HepG2 (cell line): ENCODE results near the gene RPS6KA5.

Source experiments
- CREB1 ChIP-seq, 2 experiments: fragments of 450-650 bp in 1 of 2; IDR thresholded peaks; 2 replicates each; pipeline ENCODE4 v1.6.1; 2016 to 2017; ENCODE audit warnings: control low read depth in 1 of 2, mild to moderate bottlenecking in 1 of 2, missing compliant biosample characterization in 1 of 2, missing genetic modification characterization in 1 of 2
- FOSL2 ChIP-seq: sonication (generic); formaldehyde crosslinking; IDR thresholded peaks from 2 replicates; pipeline ENCODE4 v1.4.0; 2020; ENCODE audit warnings: missing genetic modification reagents
- HDAC2 ChIP-seq: sonication (generic); formaldehyde crosslinking; IDR thresholded peaks from 2 replicates; pipeline ENCODE4 v1.4.0; 2020; ENCODE audit warnings: missing genetic modification reagents
- NR3C1 ChIP-seq: sonication (generic); formaldehyde crosslinking; IDR thresholded peaks from 2 replicates; pipeline ENCODE4 v1.4.0; 2020; ENCODE audit warnings: missing genetic modification reagents
- ZBTB7A ChIP-seq: sonication (generic); formaldehyde crosslinking; IDR thresholded peaks from 2 replicates; pipeline ENCODE4 v1.8.0; 2022; ENCODE audit warnings: mild to moderate bottlenecking, missing genetic modification reagents
- ZNF136 ChIP-seq: sonication (generic); formaldehyde crosslinking; IDR thresholded peaks from 2 replicates; pipeline ENCODE4 v1.8.1; 2022; ENCODE audit warnings: low read depth, mild to moderate bottlenecking, moderate library complexity, missing genetic modification reagents
- TF ChIP-seq, protein P1 (sequence below), 2 experiments: sonication (generic) in 1 of 2; formaldehyde crosslinking in 1 of 2; IDR thresholded peaks; 2 replicates each; pipeline versions ENCODE4 v1.5.1 to v1.6.1; 2011 to 2020; ENCODE audit warnings: borderline replicate concordance in 1 of 2, low read depth in 1 of 2, low read length in 1 of 2, mild to moderate bottlenecking in 1 of 2, missing genetic modification reagents in 1 of 2, moderate library complexity in 1 of 2
- TF ChIP-seq, protein P2 (sequence below): sonication (generic); formaldehyde crosslinking; IDR thresholded peaks from 2 replicates; pipeline ENCODE4 v1.4.0; 2020; ENCODE audit warnings: mild to moderate bottlenecking, missing genetic modification reagents
- TF ChIP-seq, protein P3 (sequence below): sonication (generic); formaldehyde crosslinking; IDR thresholded peaks from 2 replicates; pipeline ENCODE4 v1.5.0; 2020; ENCODE audit warnings: mild to moderate bottlenecking, missing genetic modification reagents, moderate library complexity

DNA sequence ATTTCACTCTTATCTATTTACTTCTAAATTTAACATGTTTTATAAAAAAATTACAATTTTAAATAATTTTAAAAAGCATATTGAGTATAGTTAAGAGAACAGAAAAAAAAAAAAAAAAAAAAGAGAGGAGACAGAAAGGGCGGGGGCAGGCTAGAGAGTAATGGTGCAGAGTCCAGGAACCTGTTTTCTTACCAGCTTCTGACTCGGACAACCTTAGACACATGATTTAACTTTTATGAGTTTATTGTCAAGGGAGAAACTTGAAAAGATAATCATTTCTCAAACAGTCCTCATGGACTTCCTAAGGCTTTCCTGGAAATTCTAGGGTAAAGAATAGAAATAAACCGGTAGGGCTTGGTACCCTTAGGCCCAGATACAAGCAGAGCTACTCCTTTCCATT, 84.3 kb downstream of the RPS6KA5 start:
- TF ChIP-seq, protein P1, sequence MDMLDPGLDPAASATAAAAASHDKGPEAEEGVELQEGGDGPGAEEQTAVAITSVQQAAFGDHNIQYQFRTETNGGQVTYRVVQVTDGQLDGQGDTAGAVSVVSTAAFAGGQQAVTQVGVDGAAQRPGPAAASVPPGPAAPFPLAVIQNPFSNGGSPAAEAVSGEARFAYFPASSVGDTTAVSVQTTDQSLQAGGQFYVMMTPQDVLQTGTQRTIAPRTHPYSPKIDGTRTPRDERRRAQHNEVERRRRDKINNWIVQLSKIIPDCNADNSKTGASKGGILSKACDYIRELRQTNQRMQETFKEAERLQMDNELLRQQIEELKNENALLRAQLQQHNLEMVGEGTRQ (IDR thresholded peaks at IDR 0.05; ENCODE audit: low read depth, low read length): no peak
- TF ChIP-seq, protein P1 (CRISPR knock-in tag; IDR thresholded peaks at IDR 0.05; ENCODE audit: borderline replicate concordance): no peak
- TF ChIP-seq ZNF136 (no peak), ZBTB7A (CRISPR knock-in tag) (no peak), FOSL2 (CRISPR knock-in tag) (no peak), HDAC2 (CRISPR knock-in tag) (no peak), CREB1 (IDR thresholded peaks at IDR 0.05) (no peak), CREB1 (CRISPR knock-in tag; IDR thresholded peaks at IDR 0.05) (no peak), NR3C1 (CRISPR knock-in tag) (no peak)
- TF ChIP-seq, protein P2, sequence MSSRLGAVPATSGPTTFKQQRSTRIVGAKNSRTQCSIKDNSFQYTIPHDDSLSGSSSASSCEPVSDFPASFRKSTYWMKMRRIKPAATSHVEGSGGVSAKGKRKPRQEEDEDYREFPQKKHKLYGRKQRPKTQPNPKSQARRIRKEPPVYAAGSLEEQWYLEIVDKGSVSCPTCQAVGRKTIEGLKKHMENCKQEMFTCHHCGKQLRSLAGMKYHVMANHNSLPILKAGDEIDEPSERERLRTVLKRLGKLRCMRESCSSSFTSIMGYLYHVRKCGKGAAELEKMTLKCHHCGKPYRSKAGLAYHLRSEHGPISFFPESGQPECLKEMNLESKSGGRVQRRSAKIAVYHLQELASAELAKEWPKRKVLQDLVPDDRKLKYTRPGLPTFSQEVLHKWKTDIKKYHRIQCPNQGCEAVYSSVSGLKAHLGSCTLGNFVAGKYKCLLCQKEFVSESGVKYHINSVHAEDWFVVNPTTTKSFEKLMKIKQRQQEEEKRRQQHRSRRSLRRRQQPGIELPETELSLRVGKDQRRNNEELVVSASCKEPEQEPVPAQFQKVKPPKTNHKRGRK (CRISPR knock-in tag): no peak
- TF ChIP-seq, protein P3, sequence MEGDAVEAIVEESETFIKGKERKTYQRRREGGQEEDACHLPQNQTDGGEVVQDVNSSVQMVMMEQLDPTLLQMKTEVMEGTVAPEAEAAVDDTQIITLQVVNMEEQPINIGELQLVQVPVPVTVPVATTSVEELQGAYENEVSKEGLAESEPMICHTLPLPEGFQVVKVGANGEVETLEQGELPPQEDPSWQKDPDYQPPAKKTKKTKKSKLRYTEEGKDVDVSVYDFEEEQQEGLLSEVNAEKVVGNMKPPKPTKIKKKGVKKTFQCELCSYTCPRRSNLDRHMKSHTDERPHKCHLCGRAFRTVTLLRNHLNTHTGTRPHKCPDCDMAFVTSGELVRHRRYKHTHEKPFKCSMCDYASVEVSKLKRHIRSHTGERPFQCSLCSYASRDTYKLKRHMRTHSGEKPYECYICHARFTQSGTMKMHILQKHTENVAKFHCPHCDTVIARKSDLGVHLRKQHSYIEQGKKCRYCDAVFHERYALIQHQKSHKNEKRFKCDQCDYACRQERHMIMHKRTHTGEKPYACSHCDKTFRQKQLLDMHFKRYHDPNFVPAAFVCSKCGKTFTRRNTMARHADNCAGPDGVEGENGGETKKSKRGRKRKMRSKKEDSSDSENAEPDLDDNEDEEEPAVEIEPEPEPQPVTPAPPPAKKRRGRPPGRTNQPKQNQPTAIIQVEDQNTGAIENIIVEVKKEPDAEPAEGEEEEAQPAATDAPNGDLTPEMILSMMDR (CRISPR knock-in tag): no peak
